CD14-positive monocyte (primary cell): ENCODE results near the gene RRN3. TPM values are rescaled to one million over a fixed set of nuclear protein-coding genes. Genes with fewer than 3 reads are reported as not detected.
"Not testable (repeated sequence)": the region's sequence is repeated elsewhere in the genome, so short reads cannot be mapped to it uniquely, and the experiment has no call there.

ENCODE experiments used
- DNase-seq, 3 donors: peaks; one replicate each; pipeline ENCODE4 v3.0.0-alpha.2; 2011 to 2022
- H2AFZ ChIP-seq: 2 replicates; pipeline ENCODE4 v1.6.0; 2012; ENCODE audit warnings: mild to moderate bottlenecking, low read depth, low read length, inconsistent platforms; ENCODE audit not compliant: insufficient read depth, poor library complexity, severe bottlenecking
- H3K27ac ChIP-seq, 2 donors: 1 replicate in 1 of 2; 2 replicates in 1 of 2; pipeline ENCODE4 v1.5.1; 2012 to 2013; ENCODE audit warnings: low read length in 2 of 2, control low read depth in 1 of 2, inconsistent platforms in 1 of 2, low read depth in 1 of 2, mild to moderate bottlenecking in 1 of 2
- H3K27me3 ChIP-seq, 2 donors: one replicate each; pipeline versions ENCODE4 v1.6.0 to v1.6.1; 2011 to 2013; ENCODE audit warnings: low read length in 2 of 2; ENCODE audit not compliant: control insufficient read depth in 2 of 2, insufficient read depth in 2 of 2
- H3K36me3 ChIP-seq, 2 donors: replicated peaks in 1 of 2; 1 replicate in 1 of 2; 2 replicates in 1 of 2; pipeline versions ENCODE4 v1.5.1 to v1.6.1; 2012 to 2013; ENCODE audit warnings: low read length in 2 of 2, control low read depth in 1 of 2, inconsistent platforms in 1 of 2, mild to moderate bottlenecking in 1 of 2; ENCODE audit not compliant: insufficient read depth in 2 of 2, control insufficient read depth in 1 of 2
- H3K4me1 ChIP-seq, 2 donors: 1 replicate in 1 of 2; 2 replicates in 1 of 2; pipeline versions ENCODE4 v1.5.1 to v1.6.1; 2012 to 2013; ENCODE audit warnings: low read length in 2 of 2, control low read depth in 1 of 2, inconsistent platforms in 1 of 2, mild to moderate bottlenecking in 1 of 2, moderate library complexity in 1 of 2; ENCODE audit not compliant: insufficient read depth in 2 of 2, control insufficient read depth in 1 of 2
- H3K4me2 ChIP-seq: replicated peaks from 2 replicates; pipeline ENCODE3; 2012; ENCODE audit warnings: low read length, moderate library complexity, mild to moderate bottlenecking; ENCODE audit not compliant: poor library complexity, severe bottlenecking; ENCODE audit errors: extremely low read depth
- H3K4me3 ChIP-seq, 3 experiments: fragments of 200-600 bp in 1 of 3; sonication (generic) in 1 of 3; replicated peaks in 1 of 3; 1 replicate in 2 of 3; 2 replicates in 1 of 3; pipeline ENCODE4 v1.5.1; 2011 to 2013; ENCODE audit warnings: low read length in 3 of 3, mild to moderate bottlenecking in 3 of 3, control low read depth in 2 of 3, low read depth in 2 of 3, inconsistent platforms in 1 of 3, moderate library complexity in 1 of 3
- H3K79me2 ChIP-seq: 2 replicates; pipeline ENCODE4 v1.6.0; 2012; ENCODE audit warnings: mild to moderate bottlenecking, control low read depth, inconsistent platforms, low read length, moderate library complexity; ENCODE audit not compliant: insufficient read depth
- H3K9ac ChIP-seq: 2 replicates; pipeline ENCODE4 v1.6.0; 2017; ENCODE audit warnings: low read length, mild to moderate bottlenecking; ENCODE audit not compliant: insufficient read depth, poor library complexity, severe bottlenecking
- H3K9me3 ChIP-seq, 2 donors: replicated peaks in 1 of 2; 1 replicate in 1 of 2; 2 replicates in 1 of 2; pipeline versions ENCODE4 v1.5.1 to v1.6.1; 2012 to 2013; ENCODE audit warnings: low read length in 2 of 2, control low read depth in 1 of 2; ENCODE audit not compliant: control insufficient read depth in 1 of 2, insufficient read depth in 1 of 2
- H4K20me1 ChIP-seq: 2 replicates; pipeline ENCODE4 v1.6.0; 2012; ENCODE audit warnings: mild to moderate bottlenecking, low read length, control low read depth, moderate library complexity; ENCODE audit not compliant: insufficient read depth
- H3K27ac Mint-ChIP-seq, 7 donors: one replicate each; pipeline ENCODE4 v1.8.0; 2020; ENCODE audit warnings: mild to moderate bottlenecking in 7 of 7, mixed read lengths in 7 of 7, moderate library complexity in 6 of 7, inconsistent platforms in 2 of 7
- H3K27me3 Mint-ChIP-seq, 3 donors: one replicate each; pipeline ENCODE4 v1.8.0; 2021 to 2022; ENCODE audit warnings: low read depth in 3 of 3, mild to moderate bottlenecking in 3 of 3, mixed read lengths in 3 of 3, moderate library complexity in 3 of 3, inconsistent platforms in 1 of 3
- H3K36me3 Mint-ChIP-seq, 2 donors: one replicate each; pipeline ENCODE4 v1.8.0; 2020; ENCODE audit warnings: mixed read lengths in 2 of 2, inconsistent platforms in 1 of 2, mild to moderate bottlenecking in 1 of 2
- H3K4me1 Mint-ChIP-seq: one replicate; pipeline ENCODE4 v1.8.0; 2020; ENCODE audit warnings: mild to moderate bottlenecking, mixed read lengths
- H3K4me3 Mint-ChIP-seq, 2 donors: one replicate each; pipeline ENCODE4 v1.8.0; 2020; ENCODE audit warnings: mild to moderate bottlenecking in 2 of 2, mixed read lengths in 2 of 2, moderate library complexity in 1 of 2
- H3K9me3 Mint-ChIP-seq, 7 donors: one replicate each; pipeline ENCODE4 v1.8.0; 2020 to 2022; ENCODE audit warnings: mixed read lengths in 7 of 7, mild to moderate bottlenecking in 6 of 7, moderate library complexity in 6 of 7, inconsistent platforms in 2 of 7
- CTCF ChIP-seq: fragments of 200-600 bp; IDR thresholded peaks from one replicate; pipeline ENCODE4 v1.8.0; 2022; ENCODE audit warnings: antibody characterized with exemption, mild to moderate bottlenecking
- WGBS: methylation state at CpG from one replicate; pipeline ENCODE4 v1.1.5; 2013; ENCODE audit warnings: missing lambda C conversion rate; ENCODE audit not compliant: insufficient coverage; 5-methylcytosine and 5-hydroxymethylcytosine counted together
- intact Hi-C, 2 donors: fragments of 100-400 bp; cut with micrococcal nuclease; formaldehyde crosslinking; loops; one replicate each; pipeline versions ENCODE4 v1.15.0 to v1.15.1; 2023
- polyA plus RNA-seq, 3 donors: library from polyadenylated mRNA; depleted of rRNA in 1 of 3; unstranded in 2 of 3; stranded (reverse) in 1 of 3; fragments of 300-500 nt in 2 of 3; fragments of >200 nt in 1 of 3; fragmentation: Illumina TruSeq in 2 of 3; gene quantifications; 1 replicate in 2 of 3; 2 replicates in 1 of 3; pipeline ENCODE4 v1.2.3, GENCODE V29; 2012 to 2021

The RRN3 gene
- polyA plus RNA-seq, 3 donors: 4.3 to 9.2 (median 9.1) TPM

GRCh38 chr16:15031586-15031985 is 62.5 kb downstream of the RRN3 start:
- 24% methylated on average over 6 of the region's 8 CpGs for WGBS
- intact Hi-C loops: no loop called here
- H3K27me3 Mint-ChIP-seq: no peaks in the 10 kb centered on the region
- H3K27ac Mint-ChIP-seq: peak overlapping the region in 5 of 7 donors; percentile 32 to 90 (median 51)
- H3K4me3 Mint-ChIP-seq: no peak overlapping the region
- H3K79me2 ChIP-seq: peaks cover 5% of the 10 kb centered on the region
- H3K4me3 ChIP-seq: no peak overlapping the region
- no peaks in the 10 kb centered on the region for H3K9me3 ChIP-seq
- no peak overlapping the region for H3K4me2 ChIP-seq
- peaks cover 6% of the 10 kb centered on the region for H3K4me1 Mint-ChIP-seq
- no peak overlapping the region for H2AFZ ChIP-seq
- H4K20me1 ChIP-seq: no peaks in the 10 kb centered on the region
- no peak for DNase-seq
- H3K36me3 ChIP-seq: peaks cover 83 to 95% of the 10 kb centered on the region in 2 donors
- no peaks in the 10 kb centered on the region for H3K4me1 ChIP-seq
- no peaks in the 10 kb centered on the region for H3K27me3 ChIP-seq
- H3K36me3 Mint-ChIP-seq: peaks cover 85 to 93% of the 10 kb centered on the region in 2 donors
- no peak for TF ChIP-seq CTCF
- H3K9me3 Mint-ChIP-seq: no peaks in the 10 kb centered on the region
- H3K27ac ChIP-seq: no peak overlapping the region
- no peak overlapping the region for H3K9ac ChIP-seq

- DNase-seq: peak in 1 of 3 donors; percentile 18
- TF ChIP-seq CTCF: no peak
- Mint-ChIP-seq H3K36me3 (peaks cover 84 to 93% of the 10 kb centered on the region in 2 donors), H3K9me3 (no peaks in the 10 kb centered on the region), H3K4me1 (peaks cover 6% of the 10 kb centered on the region), H3K27ac (peak overlapping the region in 5 of 7 donors; percentile 32 to 67 (median 51)), H3K4me3 (no peak overlapping the region), H3K27me3 (no peaks in the 10 kb centered on the region)
- H3K4me3 ChIP-seq: no peak overlapping the region
- no peaks in the 10 kb centered on the region for H4K20me1 ChIP-seq
- H2AFZ ChIP-seq: no peak overlapping the region
- peak overlapping the region in 1 of 2 donors; percentile 27 for H3K27ac ChIP-seq
- H3K79me2 ChIP-seq: peaks cover 5% of the 10 kb centered on the region
- no CpG with 5 or more reads among the region's 2 CpGs for WGBS
- H3K27me3 ChIP-seq: no peaks in the 10 kb centered on the region
- no peaks in the 10 kb centered on the region for H3K4me1 ChIP-seq
- peaks cover 79 to 95% of the 10 kb centered on the region in 2 donors for H3K36me3 ChIP-seq
- H3K9me3 ChIP-seq: no peaks in the 10 kb centered on the region
- intact Hi-C loops: no loop called here
- no peak overlapping the region for H3K4me2 ChIP-seq
- no peak overlapping the region for H3K9ac ChIP-seq
Observed at GRCh38 chr16:15031179-15031578, 62.9 kb downstream of the RRN3 start.

- 96% methylated on average over 3 of the region's 6 CpGs for WGBS
- H3K36me3 Mint-ChIP-seq: peaks cover 83 to 92% of the 10 kb centered on the region in 2 donors
- intact Hi-C loops, H3K4me3 ChIP-seq, H3K4me1 ChIP-seq, H3K9me3 ChIP-seq, H4K20me1 ChIP-seq, H3K9me3 Mint-ChIP-seq, H2AFZ ChIP-seq, H3K79me2 ChIP-seq, DNase-seq, H3K27ac ChIP-seq, H3K4me2 ChIP-seq, H3K27me3 ChIP-seq, H3K9ac ChIP-seq, H3K27me3 Mint-ChIP-seq, H3K4me3 Mint-ChIP-seq: not testable (repeated sequence)
- peaks cover 74 to 95% of the 10 kb centered on the region in 2 donors for H3K36me3 ChIP-seq
- peaks cover 13% of the 10 kb centered on the region for H3K4me1 Mint-ChIP-seq
- H3K27ac Mint-ChIP-seq: peak overlapping the region in 1 of 7 donors; percentile 77
Observed at GRCh38 chr16:15029749-15030148, 64.3 kb downstream of the RRN3 start.
